H1 (cell line): ENCODE measurements around the gene KCNN1. TPM values are rescaled to one million over a fixed set of nuclear protein-coding genes. Genes with fewer than 3 reads are reported as not detected.

ENCODE experiments used
- CEBPB ChIP-seq: IDR thresholded peaks from 2 replicates; pipeline ENCODE4 v1.6.1; 2012; ENCODE audit warnings: low read depth, low read length
- polyA plus RNA-seq, 7 experiments: library from polyadenylated mRNA; depleted of rRNA in 3 of 7; stranded (reverse) in 5 of 7; unstranded in 2 of 7; fragments of >200 nt in 5 of 7; fragments of 200-250 nt in 2 of 7; gene quantifications; 1 replicate in 5 of 7; 2 replicates in 1 of 7; 4 replicates in 1 of 7; pipeline versions ENCODE4 v1.2.1 to v1.2.3, GENCODE V29; 2011 to 2013; ENCODE audit warnings: missing spikeins in 2 of 7, mixed read lengths in 2 of 7
- total RNA-seq: library from RNA; stranded (reverse); fragmentation: NEBNext Ultra II Directional; extraction: Animal tissue kit (Norgen Biotek cat#: 25700); gene quantifications from 2 replicates; pipeline ENCODE4 v1.2.1, GENCODE V29; 2021

Gene KCNN1
- total and polyA plus RNA-seq, 2 of the 8 experiments (the other 6 are each of a cell fraction or from before 2014, with no cell fraction given): 11.0 to 12.5 TPM

- TF ChIP-seq CEBPB: no peak
Observed at GRCh38 chr19:17963936-17964691, 2.8 kb upstream of the KCNN1 start (continued).
